GM12891 (cell line): ENCODE measurements around the gene ANKRD45.
"Not testable (repeated sequence)": the region's sequence is repeated elsewhere in the genome, so short reads cannot be mapped to it uniquely, and the experiment has no call there.

ENCODE experiments used
- POLR2A ChIP-seq: IDR thresholded peaks from 2 replicates; pipeline ENCODE4 v1.6.1; 2011; ENCODE audit warnings: low read depth, low read length, control low read depth
- POLR2AphosphoS5 ChIP-seq: IDR thresholded peaks from 2 replicates; pipeline ENCODE4 v1.6.1; 2011; ENCODE audit warnings: low read depth, low read length, control low read depth

DNA sequence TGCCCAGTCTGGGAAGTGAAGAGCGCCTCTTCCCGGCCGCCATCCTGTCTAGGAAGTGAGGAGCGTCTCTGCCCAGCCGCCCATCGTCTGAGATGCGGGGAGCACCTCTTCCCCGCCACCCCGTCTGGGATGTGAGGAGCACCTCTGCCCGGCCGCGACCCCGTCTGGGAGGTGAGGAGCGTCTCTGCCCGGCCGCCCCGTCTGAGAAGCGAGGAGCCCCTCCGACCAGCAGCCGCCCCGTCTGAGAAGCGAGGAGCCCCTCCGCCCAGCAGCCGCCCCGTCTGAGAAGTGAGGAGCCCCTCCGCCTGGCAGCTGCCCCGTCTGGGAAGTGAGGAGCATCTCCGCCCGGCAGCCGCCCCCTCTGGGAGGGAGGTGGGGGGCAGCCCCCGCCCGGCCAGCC lies 56.6 kb downstream of the ANKRD45 start:
- TF ChIP-seq POLR2AphosphoS5, POLR2A: not testable (repeated sequence)
